ENCODE measurements around the gene NOC3L.

Gene NOC3L

GRCh38 chr10:94287336-94287735 lies 75.4 kb downstream of the NOC3L start:
- no peaks in the 10 kb centered on the region for H3K9me3 ChIP-seq (ENCODE audit: control insufficient read depth in 5 of 5, low read length in 5 of 5)
- H3K4me3 ChIP-seq (ENCODE audit: low read depth in 1 of 5, low read length in 5 of 5): no peak overlapping the region
- H3K9ac ChIP-seq (ENCODE audit: low read length in 5 of 5): no peak overlapping the region
- H3K27ac ChIP-seq (ENCODE audit: low read depth, low read length): no peak overlapping the region
- H3K27me3 ChIP-seq (ENCODE audit: control insufficient read depth in 5 of 5, insufficient read depth in 4 of 5, low read length in 5 of 5): no peaks in the 10 kb centered on the region
- H3K4me1 ChIP-seq (ENCODE audit: control insufficient read depth in 5 of 5, insufficient read depth in 5 of 5, low read length in 5 of 5): peaks cover 0 to 13% (median under 1%) of the 10 kb centered on the region in 5 donors
- H3K36me3 ChIP-seq (ENCODE audit: control insufficient read depth in 5 of 5, insufficient read depth in 5 of 5, low read length in 5 of 5): peaks cover 0 to 10% (median 0%) of the 10 kb centered on the region in 5 donors

- Histone ChIP-seq H3K27me3 (ENCODE audit: control insufficient read depth in 5 of 5, insufficient read depth in 4 of 5, low read length in 5 of 5) (no peaks in the 10 kb centered on the region), H3K36me3 (ENCODE audit: control insufficient read depth in 5 of 5, insufficient read depth in 5 of 5, low read length in 5 of 5) (peaks cover 0 to 12% (median 0%) of the 10 kb centered on the region in 5 donors), H3K4me3 (ENCODE audit: low read depth in 1 of 5, low read length in 5 of 5) (no peak overlapping the region), H3K9me3 (ENCODE audit: control insufficient read depth in 5 of 5, low read length in 5 of 5) (no peaks in the 10 kb centered on the region), H3K4me1 (ENCODE audit: control insufficient read depth in 5 of 5, insufficient read depth in 5 of 5, low read length in 5 of 5) (peaks cover 0 to 9% (median 0%) of the 10 kb centered on the region in 5 donors), H3K27ac (ENCODE audit: low read depth, low read length) (no peak overlapping the region), H3K9ac (ENCODE audit: low read length in 5 of 5) (no peak overlapping the region)
Observed at GRCh38 chr10:94286901-94287300, 75.8 kb downstream of the NOC3L start.

GRCh38 chr10:94285271-94285670 lies 77.5 kb downstream of the NOC3L start:
- Histone ChIP-seq H3K9me3 (ENCODE audit: control insufficient read depth in 5 of 5, low read length in 5 of 5) (no peaks in the 10 kb centered on the region), H3K4me1 (ENCODE audit: control insufficient read depth in 5 of 5, insufficient read depth in 5 of 5, low read length in 5 of 5) (peaks cover 0 to 9% (median 0%) of the 10 kb centered on the region in 5 donors), H3K27ac (ENCODE audit: low read depth, low read length) (no peak overlapping the region), H3K4me3 (ENCODE audit: low read depth in 1 of 5, low read length in 5 of 5) (no peak overlapping the region), H3K36me3 (ENCODE audit: control insufficient read depth in 5 of 5, insufficient read depth in 5 of 5, low read length in 5 of 5) (peaks cover 0 to 12% (median 0%) of the 10 kb centered on the region in 5 donors), H3K9ac (ENCODE audit: low read length in 5 of 5) (no peak overlapping the region), H3K27me3 (ENCODE audit: control insufficient read depth in 5 of 5, insufficient read depth in 4 of 5, low read length in 5 of 5) (no peaks in the 10 kb centered on the region)
